Psoas muscle (tissue), 8 donors: ENCODE data around the gene FPGS. TPM values are rescaled to one million over a fixed set of nuclear protein-coding genes. Genes with fewer than 3 reads are reported as not detected.
"Not testable (repeated sequence)": the region's sequence is repeated elsewhere in the genome, so short reads cannot be mapped to it uniquely, and the experiment has no call there.

Source experiments
- ATAC-seq, 4 donors: fragments of 200-7000 bp; cut with Tn5 transposase; one replicate each; pipeline ENCODE4 v1.9.1; 2020; ENCODE audit warnings: moderate library complexity in 3 of 4, mild to moderate bottlenecking in 2 of 4
- DNase-seq, 2 donors: peaks; one replicate each; pipeline ENCODE4 v3.0.0-alpha.2; 2020
- H3K27ac ChIP-seq: fragments of 200-600 bp; one replicate; pipeline ENCODE4 v1.8.0; 2022
- H3K27me3 ChIP-seq, 3 donors: fragments of 200-600 bp in 1 of 3; one replicate each; pipeline versions ENCODE4 v1.6.1 to v1.8.0; 2013 to 2022; ENCODE audit warnings: low read length in 2 of 3, mild to moderate bottlenecking in 2 of 3, moderate library complexity in 1 of 3; ENCODE audit not compliant: insufficient read depth in 3 of 3
- H3K36me3 ChIP-seq, 2 donors: fragments of 200-600 bp in 1 of 2; one replicate each; pipeline versions ENCODE4 v1.6.1 to v1.8.0; 2013 to 2022; ENCODE audit warnings: low read depth in 1 of 2, mild to moderate bottlenecking in 1 of 2, moderate library complexity in 1 of 2; ENCODE audit not compliant: insufficient read depth in 1 of 2
- H3K4me1 ChIP-seq: fragments of 200-600 bp; one replicate; pipeline ENCODE4 v1.8.0; 2022
- H3K4me3 ChIP-seq: fragments of 200-600 bp; one replicate; pipeline ENCODE4 v1.8.0; 2022; ENCODE audit warnings: mild to moderate bottlenecking
- H3K9me3 ChIP-seq: fragments of 200-600 bp; one replicate; pipeline ENCODE4 v1.8.0; 2022
- CTCF ChIP-seq: fragments of 200-600 bp; IDR thresholded peaks from one replicate; pipeline ENCODE4 v1.8.0; 2022; ENCODE audit warnings: antibody characterized with exemption
- WGBS, 3 donors: extraction: QIAGEN DNeasy Blood & Tissue Kit; methylation state at CpG; one replicate each; pipeline versions ENCODE4 v1.1.6 to v1.1.7; 2013; 5-methylcytosine and 5-hydroxymethylcytosine counted together
- intact Hi-C, 2 donors: fragments of 100-400 bp; cut with DNase I; formaldehyde crosslinking; loops; one replicate each; pipeline versions ENCODE4 v1.11.0 to v1.14.2; 2022
- polyA plus RNA-seq, 3 donors: library from polyadenylated mRNA; stranded (reverse); fragments of 200-250 nt; gene quantifications; one replicate each; pipeline ENCODE4 v1.2.3, GENCODE V29; 2013
- total RNA-seq, 4 donors: library from RNA; stranded (reverse); fragmentation: NEBNext Ultra II Directional in 2 of 4; extraction: Animal tissue kit (Norgen Biotek cat#: 25700) in 2 of 4; gene quantifications; one replicate each; pipeline versions ENCODE4 v1.2.1 to v1.2.4, GENCODE V29; 2021 to 2023
- donor health status: healthy with polysubstance abuse.
- donor health status: DM: no; HTN: no; CAD: no; lungs with moderate emphysema.
- donor health status: Bipolar disorder and iron deficiency.
- donor health status: healthy.
- donor health status: DM: yes; HTN: yes; CAD: no.
- donor health status: DM: no; HTN: no; CAD: no.
- donor health status: DM: no; HTN: no; CAD: no.
- donor health status: DM: yes; HTN: yes; CAD: no.

The FPGS gene
- total and polyA plus RNA-seq, 7 donors = 21.9 to 61.9 (median 39.7) TPM

- DNase-seq (no peak), ATAC-seq (no peak)
- WGBS, 3 donors = 56 to 65% (median 60%) methylated on average over 15 of the region's 15 CpGs
- no peak for TF ChIP-seq CTCF
- H3K4me3 ChIP-seq = no peak overlapping the region
- H3K27ac ChIP-seq = no peak overlapping the region
- intact Hi-C loops = no loop called here
- peaks cover 15% of the 10 kb centered on the region for H3K4me1 ChIP-seq
- no peaks in the 10 kb centered on the region for H3K27me3 ChIP-seq
- H3K36me3 ChIP-seq = peaks cover 0 to 27% of the 10 kb centered on the region in 2 donors
- no peaks in the 10 kb centered on the region for H3K9me3 ChIP-seq
Measured at GRCh38 chr9:127841087-127841835, 38.6 kb downstream of the FPGS start.

- peak overlapping the region; percentile 74 for H3K4me3 ChIP-seq
- no peak for TF ChIP-seq CTCF
- H3K4me1 ChIP-seq = peaks cover 6% of the 10 kb centered on the region
- peak; percentile 48 to 76 for DNase-seq
- no peaks in the 10 kb centered on the region for H3K9me3 ChIP-seq
- no peaks in the 10 kb centered on the region for H3K27me3 ChIP-seq
- ATAC-seq = peak in 3 of 4 donors; percentile 31 to 59 (median 41)
- peaks cover 0 to 27% of the 10 kb centered on the region in 2 donors for H3K36me3 ChIP-seq
- WGBS, 3 donors = 61 to 65% (median 63%) methylated on average over 16 of the region's 16 CpGs
- intact Hi-C loops = no loop called here
- H3K27ac ChIP-seq = peak overlapping the region; percentile 62
Measured at GRCh38 chr9:127844821-127845359, 42.2 kb downstream of the FPGS start.

GRCh38 chr9:127845619-127846018 lies 42.9 kb downstream of the FPGS start:
- WGBS, 3 donors = 96 to 100% (median 98%) methylated on average over 4 of the region's 4 CpGs
- peak overlapping the region; percentile 74 for H3K4me3 ChIP-seq
- DNase-seq, H3K4me1 ChIP-seq, H3K27me3 ChIP-seq, H3K9me3 ChIP-seq, ATAC-seq, intact Hi-C loops: not testable (repeated sequence)
- peaks cover 0 to 24% of the 10 kb centered on the region in 2 donors for H3K36me3 ChIP-seq
- peak overlapping the region; percentile 62 for H3K27ac ChIP-seq

GRCh38 chr9:127846443-127847177 lies 43.9 kb downstream of the FPGS start:
- intact Hi-C loops = no loop called here
- no peaks in the 10 kb centered on the region for H3K27me3 ChIP-seq
- 49 to 65% (median 57%) methylated on average over 17 to 18 of the region's 18 CpGs for WGBS, 3 donors
- H3K36me3 ChIP-seq = peaks cover 0 to 20% of the 10 kb centered on the region in 2 donors
- no peaks in the 10 kb centered on the region for H3K9me3 ChIP-seq
- H3K4me1 ChIP-seq = peaks cover 6% of the 10 kb centered on the region
- H3K27ac ChIP-seq = peak overlapping the region; percentile 62
- peak; percentile 13 to 48 (median 22) for ATAC-seq
- TF ChIP-seq CTCF = no peak
- H3K4me3 ChIP-seq = peak overlapping the region; percentile 74
- DNase-seq = peak in 1 of 2 donors; percentile 48

- DNase-seq = no peak
- Histone ChIP-seq H3K36me3 (peaks cover 0 to 18% of the 10 kb centered on the region in 2 donors), H3K4me3 (peak overlapping the region; percentile 74), H3K4me1 (peaks cover 6% of the 10 kb centered on the region), H3K27me3 (no peaks in the 10 kb centered on the region), H3K9me3 (no peaks in the 10 kb centered on the region), H3K27ac (peak overlapping the region; percentile 62)
- no peak for TF ChIP-seq CTCF
- intact Hi-C loops = no loop called here
- ATAC-seq = peak; percentile 46 to 71 (median 48)
- WGBS, 3 donors = 26 to 44% (median 35%) methylated on average over 6 of the region's 6 CpGs
Measured at GRCh38 chr9:127847178-127847510, 44.5 kb downstream of the FPGS start.
